ENCODE results near the gene DCDC2. TPM values are rescaled to one million over a fixed set of nuclear protein-coding genes. Genes with fewer than 3 reads are reported as not detected.

Gene DCDC2
- total and polyA plus RNA-seq, 2 donors (not counting 3 experiments of a cell fraction or from before 2014, with no cell fraction given), result not detected

DNA sequence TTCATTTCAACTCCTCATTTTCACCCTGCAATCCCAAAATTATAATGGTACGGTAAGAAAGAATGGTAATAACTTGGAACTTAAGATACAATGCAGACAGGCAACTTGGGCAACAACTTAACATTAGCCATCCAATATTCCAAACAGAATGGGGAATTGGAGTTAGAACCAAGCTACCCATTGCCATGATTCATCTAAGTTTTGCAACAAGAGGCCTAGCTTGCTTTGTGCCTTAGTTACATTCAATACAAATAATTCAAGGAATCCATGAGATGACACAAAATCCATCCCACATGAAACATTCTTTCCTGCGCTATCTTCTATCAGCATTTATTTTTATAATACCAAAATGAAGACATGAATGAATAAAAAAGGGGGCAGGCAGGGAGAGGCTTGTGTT is 28.4 kb downstream of the DCDC2 start:
- BruUV-seq (replicated peaks), result no TSS peak
- H3K9ac ChIP-seq (replicated peaks; ENCODE audit: extremely low read depth, insufficient read depth, low read length), result no peak overlapping the region
- no peak overlapping the region for H2AFZ ChIP-seq (ENCODE audit: low read depth, low read length)
- no peaks in the 10 kb centered on the region for H3K36me3 ChIP-seq (ENCODE audit: control insufficient read depth in 2 of 2, extremely low read depth in 1 of 2, insufficient read depth in 2 of 2, low read length in 2 of 2)
- ChIA-PET CTCF (no interaction called here), POLR2A (no interaction called here)
- no peaks in the 10 kb centered on the region for H3K79me2 ChIP-seq (ENCODE audit: control insufficient read depth, insufficient read depth, low read length)
- dilution Hi-C loops (cut with MboI; ENCODE audit: extremely low pct_ligation_motif_present, low sequenced_read_pairs), result no loop called here
- H4K20me1 ChIP-seq (replicated peaks; ENCODE audit: control insufficient read depth, extremely low read depth, insufficient read depth, low read length), result no peaks in the 10 kb centered on the region
- no peak overlapping the region for H3K4me3 ChIP-seq (replicated peaks in 1 of 3; ENCODE audit: insufficient read depth in 1 of 3, low read depth in 1 of 3, low read length in 3 of 3)
- no peaks in the 10 kb centered on the region for H3K4me1 ChIP-seq (ENCODE audit: control insufficient read depth, extremely low read depth, insufficient read depth, low read length)
- TF ChIP-seq EZH2 (IDR thresholded peaks at IDR 0.05; ENCODE audit: borderline replicate concordance, low read depth, low read length, severe bottlenecking) (no peak), JUN (IDR thresholded peaks at IDR 0.05; ENCODE audit: borderline replicate concordance, insufficient read depth, insufficient read length, low read depth) (no peak), FOS (IDR thresholded peaks at IDR 0.05; ENCODE audit: borderline replicate concordance, insufficient read depth, low read length) (no peak), GATA2 (IDR thresholded peaks at IDR 0.05; ENCODE audit: insufficient read depth, insufficient read length, low read depth, low read length) (no peak), MAX (IDR thresholded peaks at IDR 0.05; ENCODE audit: insufficient read depth, insufficient read length) (no peak), POLR2AphosphoS5 (IDR thresholded peaks at IDR 0.05; ENCODE audit: insufficient read depth, low read depth, low read length) (no peak), POLR2A (IDR thresholded peaks at IDR 0.05; ENCODE audit: low read depth, low read length) (no peak), MYC (IDR thresholded peaks at IDR 0.05; ENCODE audit: low read depth, low read length) (no peak)
- TF ChIP-seq, protein P1, sequence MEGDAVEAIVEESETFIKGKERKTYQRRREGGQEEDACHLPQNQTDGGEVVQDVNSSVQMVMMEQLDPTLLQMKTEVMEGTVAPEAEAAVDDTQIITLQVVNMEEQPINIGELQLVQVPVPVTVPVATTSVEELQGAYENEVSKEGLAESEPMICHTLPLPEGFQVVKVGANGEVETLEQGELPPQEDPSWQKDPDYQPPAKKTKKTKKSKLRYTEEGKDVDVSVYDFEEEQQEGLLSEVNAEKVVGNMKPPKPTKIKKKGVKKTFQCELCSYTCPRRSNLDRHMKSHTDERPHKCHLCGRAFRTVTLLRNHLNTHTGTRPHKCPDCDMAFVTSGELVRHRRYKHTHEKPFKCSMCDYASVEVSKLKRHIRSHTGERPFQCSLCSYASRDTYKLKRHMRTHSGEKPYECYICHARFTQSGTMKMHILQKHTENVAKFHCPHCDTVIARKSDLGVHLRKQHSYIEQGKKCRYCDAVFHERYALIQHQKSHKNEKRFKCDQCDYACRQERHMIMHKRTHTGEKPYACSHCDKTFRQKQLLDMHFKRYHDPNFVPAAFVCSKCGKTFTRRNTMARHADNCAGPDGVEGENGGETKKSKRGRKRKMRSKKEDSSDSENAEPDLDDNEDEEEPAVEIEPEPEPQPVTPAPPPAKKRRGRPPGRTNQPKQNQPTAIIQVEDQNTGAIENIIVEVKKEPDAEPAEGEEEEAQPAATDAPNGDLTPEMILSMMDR (IDR thresholded peaks at IDR 0.05; ENCODE audit: extremely low read depth in 1 of 2, insufficient read depth in 1 of 2, low read depth in 1 of 2, low read length in 2 of 2), result no peak
- FAIRE-seq, result no peak
- no peak for DNase-seq (ENCODE audit: low read depth, low spot score)
- H3K27me3 ChIP-seq (ENCODE audit: control insufficient read depth in 2 of 2, insufficient read depth in 2 of 2, low read length in 2 of 2), result no peaks in the 10 kb centered on the region
- H3K4me2 ChIP-seq (ENCODE audit: insufficient read depth, low read length), result no peak overlapping the region
- no peaks in the 10 kb centered on the region for H3K9me1 ChIP-seq (replicated peaks; ENCODE audit: control insufficient read depth, extremely low read depth, insufficient read depth, low read length)
- H3K9me3 ChIP-seq (replicated peaks; ENCODE audit: control insufficient read depth, insufficient read depth, low read length), result no peaks in the 10 kb centered on the region
- intact Hi-C loops (cut with micrococcal nuclease), result no loop called here
- no peak overlapping the region for H3K27ac ChIP-seq (ENCODE audit: insufficient read depth, low read depth, low read length)
